GM12865 (cell line): Measurements from ENCODE around the gene ANO9.

Experiments used
- DNase-seq: peaks from one replicate; pipeline ENCODE4 v3.0.0; 2010; ENCODE audit warnings: low read depth
- H3K4me3 ChIP-seq: 2 replicates; pipeline ENCODE4 v1.5.1; 2011; ENCODE audit warnings: mild to moderate bottlenecking, low read depth, low read length, control low read depth
- TF ChIP-seq, protein P1 (sequence below): IDR thresholded peaks from 2 replicates; pipeline ENCODE4 v1.5.1; 2011; ENCODE audit warnings: low read length, control low read depth, low read depth, inconsistent platforms; ENCODE audit not compliant: insufficient read depth; ENCODE audit errors: missing control alignments

ANO9 gene

DNA sequence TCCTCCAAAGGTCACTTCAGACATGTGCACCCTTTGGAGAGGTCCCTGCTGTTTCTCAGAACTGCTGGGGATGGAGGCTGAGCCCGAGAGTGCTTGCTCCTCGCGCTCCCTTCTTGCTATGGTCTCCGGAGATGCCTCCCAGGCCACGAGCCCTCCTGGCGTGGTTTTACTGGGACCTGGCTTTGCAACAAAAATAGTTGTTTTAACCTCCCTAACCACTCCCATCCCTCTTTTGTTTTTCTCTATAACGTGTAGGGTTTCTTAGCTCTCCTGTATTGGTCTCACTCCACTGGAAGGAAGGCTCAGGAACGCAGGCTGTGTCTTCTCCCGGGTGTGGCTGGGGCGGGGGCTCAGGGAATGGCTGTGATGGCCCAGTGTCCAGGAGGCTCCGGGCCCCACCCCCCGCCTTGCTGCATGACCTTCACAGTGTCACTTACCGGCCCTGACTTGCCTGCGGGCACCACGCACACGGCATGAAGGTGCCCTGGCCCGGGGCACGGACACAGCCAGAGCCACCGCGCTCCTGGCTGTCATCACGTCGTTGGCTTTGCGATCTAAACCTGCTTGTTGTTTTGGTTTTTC, 13.8 kb upstream of the ANO9 start:
- DNase-seq: no peak
- no peak overlapping the region for H3K4me3 ChIP-seq
- TF ChIP-seq, protein P1, sequence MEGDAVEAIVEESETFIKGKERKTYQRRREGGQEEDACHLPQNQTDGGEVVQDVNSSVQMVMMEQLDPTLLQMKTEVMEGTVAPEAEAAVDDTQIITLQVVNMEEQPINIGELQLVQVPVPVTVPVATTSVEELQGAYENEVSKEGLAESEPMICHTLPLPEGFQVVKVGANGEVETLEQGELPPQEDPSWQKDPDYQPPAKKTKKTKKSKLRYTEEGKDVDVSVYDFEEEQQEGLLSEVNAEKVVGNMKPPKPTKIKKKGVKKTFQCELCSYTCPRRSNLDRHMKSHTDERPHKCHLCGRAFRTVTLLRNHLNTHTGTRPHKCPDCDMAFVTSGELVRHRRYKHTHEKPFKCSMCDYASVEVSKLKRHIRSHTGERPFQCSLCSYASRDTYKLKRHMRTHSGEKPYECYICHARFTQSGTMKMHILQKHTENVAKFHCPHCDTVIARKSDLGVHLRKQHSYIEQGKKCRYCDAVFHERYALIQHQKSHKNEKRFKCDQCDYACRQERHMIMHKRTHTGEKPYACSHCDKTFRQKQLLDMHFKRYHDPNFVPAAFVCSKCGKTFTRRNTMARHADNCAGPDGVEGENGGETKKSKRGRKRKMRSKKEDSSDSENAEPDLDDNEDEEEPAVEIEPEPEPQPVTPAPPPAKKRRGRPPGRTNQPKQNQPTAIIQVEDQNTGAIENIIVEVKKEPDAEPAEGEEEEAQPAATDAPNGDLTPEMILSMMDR: no peak

DNA sequence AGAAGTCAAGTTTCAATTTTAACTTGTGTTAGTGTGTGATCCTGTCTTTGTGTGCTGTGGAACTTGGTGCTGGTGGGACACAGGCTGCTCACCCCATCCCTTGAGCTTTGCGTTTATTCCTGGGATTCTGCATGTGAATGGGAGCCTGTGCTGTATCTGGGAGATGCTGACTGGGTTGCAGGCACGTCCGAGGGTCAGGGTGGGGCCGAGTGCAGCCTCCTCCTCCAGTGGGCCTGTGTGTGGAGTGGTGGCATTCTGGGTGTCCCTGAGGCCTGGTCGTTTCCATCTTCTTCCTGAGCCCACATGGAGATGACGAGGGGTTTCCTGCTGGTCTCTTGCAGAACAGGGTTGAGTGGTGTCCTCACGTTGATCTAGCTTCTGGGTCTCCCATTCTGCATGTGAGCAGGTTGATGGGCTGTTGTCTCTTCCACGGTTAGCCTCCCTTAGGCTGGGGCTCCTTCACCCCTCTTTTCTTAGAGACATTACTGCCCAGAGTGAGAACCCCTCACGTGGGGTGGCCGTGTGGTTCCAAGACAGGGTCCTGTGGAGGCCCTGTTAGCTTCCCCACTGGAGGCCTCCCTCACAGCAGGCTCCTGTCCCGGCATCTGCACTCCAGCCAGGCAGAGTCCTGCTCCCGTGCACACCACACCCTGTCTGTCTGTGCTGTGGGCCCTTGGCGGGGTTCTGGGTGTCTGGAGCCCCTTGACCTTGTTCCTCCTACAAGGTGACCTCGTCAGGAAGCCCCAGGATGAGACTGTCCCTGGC, 13.2 kb upstream of the ANO9 start:
- no peak for DNase-seq
- TF ChIP-seq, protein P1: no peak
- H3K4me3 ChIP-seq: no peak overlapping the region

DNA sequence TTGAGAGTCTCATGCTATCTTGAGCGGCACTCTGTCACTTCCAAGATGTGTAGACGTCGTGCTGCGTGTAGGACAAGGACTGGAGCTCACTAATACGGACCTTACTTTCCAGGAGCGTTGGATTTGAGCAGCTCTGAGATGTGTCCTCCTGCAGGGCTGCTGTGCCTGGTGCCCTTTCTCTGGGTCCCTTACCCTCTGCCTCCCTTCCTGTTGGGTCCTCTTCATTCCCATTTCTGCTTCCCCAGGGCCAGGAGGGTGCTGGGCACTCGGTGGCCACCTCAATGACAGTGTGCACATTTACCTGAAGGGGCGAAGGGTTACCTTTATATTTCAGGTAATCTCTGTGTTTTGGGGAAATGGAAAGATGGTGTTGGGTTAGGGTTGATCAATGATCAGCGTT, 12.2 kb upstream of the ANO9 start:
- no peak for DNase-seq
- no peak overlapping the region for H3K4me3 ChIP-seq
- TF ChIP-seq, protein P1: no peak

DNA sequence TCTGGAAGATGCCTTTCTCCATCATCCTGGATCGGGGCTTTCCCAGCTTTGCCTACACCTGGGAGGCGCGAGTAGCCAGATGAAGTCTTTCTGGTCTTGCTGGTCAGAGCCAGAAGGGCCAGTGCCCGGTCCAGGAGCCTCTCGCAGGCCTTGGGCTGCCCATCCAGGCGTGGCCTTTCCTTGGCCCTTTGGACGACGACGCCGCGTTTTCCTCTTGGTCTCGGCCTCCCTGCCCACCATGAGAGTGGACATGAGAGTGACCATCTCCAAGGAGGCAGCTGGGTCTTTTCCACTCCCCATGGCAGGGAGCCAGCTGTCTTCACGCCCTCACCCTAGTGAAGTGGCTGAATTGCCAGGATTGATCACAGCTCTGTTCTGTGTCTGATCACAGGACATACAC, 11.8 kb upstream of the ANO9 start:
- no peak for DNase-seq
- TF ChIP-seq, protein P1: no peak
- H3K4me3 ChIP-seq: no peak overlapping the region

DNA sequence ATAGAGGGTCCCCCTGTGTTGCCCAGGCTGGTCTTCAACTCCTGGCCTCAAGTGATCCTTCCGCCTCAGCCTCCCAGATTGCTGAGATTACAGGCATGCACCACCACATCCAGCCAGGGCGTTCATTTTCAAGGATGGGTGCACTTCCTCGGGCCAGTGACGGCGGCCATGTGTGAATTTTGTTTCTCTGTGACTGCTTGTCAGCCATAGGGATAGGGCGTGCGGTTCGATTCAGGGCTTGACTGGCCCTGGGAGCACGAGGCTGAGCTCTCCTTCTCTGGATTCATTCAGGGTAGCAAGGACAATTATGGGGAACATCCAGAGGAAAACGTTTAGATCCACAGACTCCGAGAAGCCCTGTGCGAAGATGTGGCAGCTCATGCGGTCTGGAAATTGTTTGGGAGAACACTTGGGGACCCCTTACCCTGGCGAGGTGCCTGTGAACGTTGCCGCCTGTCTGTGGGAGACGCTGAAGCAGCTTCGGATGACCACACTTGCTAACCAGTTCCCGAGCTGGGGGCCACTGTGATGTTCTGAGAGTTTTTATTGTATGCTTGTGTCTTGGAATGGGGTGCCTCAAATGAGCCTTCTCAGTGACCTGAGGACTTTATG, 11.2 kb upstream of the ANO9 start:
- H3K4me3 ChIP-seq: no peak overlapping the region
- DNase-seq: no peak
- TF ChIP-seq, protein P1: no peak

DNA sequence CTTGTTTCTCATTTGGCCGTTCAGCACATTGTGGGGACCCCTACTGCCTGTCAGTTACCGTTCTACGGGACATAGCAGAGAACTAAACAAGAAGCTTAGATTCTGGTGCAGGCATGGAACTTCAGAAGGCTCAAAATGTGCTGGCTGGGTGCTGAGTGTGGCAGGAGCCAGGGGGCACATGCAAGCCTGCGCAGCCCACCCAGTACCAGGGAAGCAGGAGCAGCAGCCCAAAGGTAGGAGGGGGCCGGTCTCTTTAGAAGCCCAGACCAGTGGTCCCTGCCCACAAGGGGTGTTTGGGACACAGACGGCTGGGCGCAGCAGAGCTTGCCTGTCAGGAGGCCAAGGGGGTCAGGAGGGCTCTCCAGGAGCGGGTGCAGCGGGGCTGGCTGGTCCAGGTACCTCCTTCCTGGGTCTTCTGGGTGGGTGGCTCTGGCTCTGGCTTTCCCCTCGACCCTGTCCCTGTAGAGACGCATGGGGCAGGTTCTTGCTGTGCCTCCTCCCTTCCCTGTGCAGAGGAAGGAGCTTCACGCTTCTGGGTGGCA, 10.5 kb upstream of the ANO9 start:
- TF ChIP-seq, protein P1: no peak
- no peak for DNase-seq
- no peak overlapping the region for H3K4me3 ChIP-seq
